ENCODE data around the gene RAB10. TPM values are rescaled to one million over a fixed set of nuclear protein-coding genes. Genes with fewer than 3 reads are reported as not detected.

RAB10 gene
- total RNA-seq, 1 experiment from 2014 or later: 67.9 TPM

DNA sequence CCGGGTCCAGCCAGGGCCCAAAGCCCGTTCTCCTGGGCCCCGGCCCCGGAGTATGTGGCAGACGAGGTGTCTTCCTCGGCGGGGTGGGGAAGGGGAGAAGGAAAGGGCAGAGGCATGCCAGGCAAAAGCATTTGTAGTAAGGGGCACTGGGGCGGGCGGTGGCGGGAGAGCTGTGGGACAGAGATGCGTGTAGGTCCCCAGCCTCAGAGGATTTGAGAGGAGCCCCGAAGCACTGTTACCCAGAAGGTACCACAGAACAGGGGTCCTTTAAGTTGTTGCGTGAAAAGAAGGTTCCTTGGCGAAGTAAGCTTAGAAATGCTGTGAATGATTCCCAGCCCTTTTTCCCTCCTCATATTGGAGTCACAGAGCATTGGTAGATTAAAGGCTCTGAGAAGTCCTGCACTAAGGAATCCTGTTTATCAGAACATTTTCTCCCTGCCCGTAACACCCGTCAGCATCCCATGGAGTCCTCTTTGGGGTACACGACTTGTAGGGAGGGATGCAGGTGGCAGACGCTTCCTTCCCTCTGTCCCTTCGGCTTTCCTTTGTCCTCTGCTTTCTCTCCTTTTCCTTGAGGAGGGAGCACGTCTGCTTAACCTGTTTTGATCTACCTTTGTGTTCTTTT, 151.5 kb downstream of the RAB10 start:
- Histone ChIP-seq H3K9me2 (replicated peaks; ENCODE audit: insufficient read depth, low read length) (no peaks in the 10 kb centered on the region), H2AFZ (ENCODE audit: low read length) (no peak overlapping the region), H4K20me1 (ENCODE audit: insufficient read depth, low read depth, low read length) (no peaks in the 10 kb centered on the region), H3K4me3 (ENCODE audit: low read length) (no peak overlapping the region), H3K4me1 (ENCODE audit: low read length) (no peaks in the 10 kb centered on the region), H3K36me3 (ENCODE audit: insufficient read depth, low read length) (no peaks in the 10 kb centered on the region), H3K9ac (ENCODE audit: low read length) (no peak overlapping the region), H3K27ac (ENCODE audit: low read length) (no peak overlapping the region), H3K27me3 (ENCODE audit: low read length) (no peaks in the 10 kb centered on the region), H3K9me3 (ENCODE audit: low read length) (no peaks in the 10 kb centered on the region), H3K79me2 (ENCODE audit: low read length) (no peaks in the 10 kb centered on the region), H3K4me2 (ENCODE audit: low read depth, low read length, poor library complexity, severe bottlenecking) (no peak overlapping the region)
- DNase-seq: no peak

DNA sequence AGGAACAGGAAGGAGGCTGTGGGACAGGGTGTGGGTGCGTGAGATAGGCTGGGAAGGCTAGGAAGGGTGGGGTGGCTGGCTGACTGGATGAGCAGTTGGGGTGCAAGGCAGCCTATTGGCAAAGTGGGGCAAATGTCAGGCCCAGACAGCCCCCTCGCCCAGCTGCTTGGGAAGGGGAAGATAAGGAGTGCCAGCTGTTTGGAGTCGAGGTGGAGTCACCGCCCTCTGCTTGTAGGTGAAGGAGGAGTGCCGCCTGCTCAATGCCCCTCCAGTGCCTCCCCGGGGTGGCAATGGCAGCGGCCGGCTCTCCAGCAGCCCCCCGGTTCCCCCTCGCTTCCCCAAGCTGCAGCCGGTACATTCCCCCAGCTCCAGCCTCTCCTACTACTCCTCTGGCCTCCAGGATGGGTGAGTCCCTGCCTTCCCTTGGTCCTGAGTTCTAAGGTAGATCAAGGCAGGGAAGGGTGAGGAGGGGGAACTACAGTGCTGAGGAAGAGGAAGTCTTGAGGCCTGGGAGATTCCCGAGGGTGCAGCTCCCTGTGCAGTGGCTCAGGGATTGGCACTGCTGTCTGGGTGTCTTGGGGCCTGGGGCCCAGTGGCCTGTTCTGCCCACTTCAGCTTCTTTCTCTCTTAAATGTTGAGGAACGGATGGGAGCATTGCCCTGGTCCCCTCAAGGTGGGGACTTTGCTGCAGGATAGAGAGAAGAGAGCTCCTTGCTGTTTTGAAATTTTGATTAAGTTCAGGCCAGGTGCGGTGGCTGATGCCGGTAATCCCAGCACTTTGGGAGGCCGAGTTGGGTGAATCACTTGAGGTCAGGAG, 152.3 kb downstream of the RAB10 start:
- Histone ChIP-seq H3K9ac (ENCODE audit: low read length) (no peak overlapping the region), H3K4me3 (ENCODE audit: low read length) (no peak overlapping the region), H3K4me2 (ENCODE audit: low read depth, low read length, poor library complexity, severe bottlenecking) (no peak overlapping the region)

More for the DNA sequence above, 152.3 kb downstream of the RAB10 start:
- Histone ChIP-seq H3K9me3 (ENCODE audit: low read length) (no peaks in the 10 kb centered on the region), H3K27me3 (ENCODE audit: low read length) (no peaks in the 10 kb centered on the region), H3K9me2 (replicated peaks; ENCODE audit: insufficient read depth, low read length) (no peaks in the 10 kb centered on the region), H3K27ac (ENCODE audit: low read length) (no peak overlapping the region), H3K36me3 (ENCODE audit: insufficient read depth, low read length) (no peaks in the 10 kb centered on the region), H2AFZ (ENCODE audit: low read length) (no peak overlapping the region), H3K79me2 (ENCODE audit: low read length) (no peaks in the 10 kb centered on the region), H4K20me1 (ENCODE audit: insufficient read depth, low read depth, low read length) (no peaks in the 10 kb centered on the region), H3K4me1 (ENCODE audit: low read length) (no peaks in the 10 kb centered on the region)
- no peak for DNase-seq

Small RNA genes lying within 50 kb of the gene (small RNA-seq; reads per million reads assigned to genes)
- gene RNU6-942P (not detected), gene UQCRHP2 (not detected)

Other genes with a start within 250 kb of the RAB10 start
- 14.4 and 17.6 TPM in 2 replicates for gene ASXL2, start 155.6 kb upstream of the RAB10 start, total RNA-seq (2014; rRNA removed; shearing (Covaris generic); ENCODE audit: low replicate concordance)
- gene KIF3C, start 51.6 kb upstream of the RAB10 start, total RNA-seq (2014; rRNA removed; shearing (Covaris generic); ENCODE audit: low replicate concordance): 0.90 and 1.2 TPM in 2 replicates
- gene GAREM2, start 139.0 kb downstream of the RAB10 start, total RNA-seq (2014; rRNA removed; shearing (Covaris generic); ENCODE audit: low replicate concordance): not detected in 2 replicates
- 99.9 and 113 TPM in 2 replicates for gene HADHA, start 210.5 kb downstream of the RAB10 start, total RNA-seq (2014; rRNA removed; shearing (Covaris generic); ENCODE audit: low replicate concordance)
- 40.7 and 48.8 TPM in 2 replicates for gene HADHB, start 210.9 kb downstream of the RAB10 start, total RNA-seq (2014; rRNA removed; shearing (Covaris generic); ENCODE audit: low replicate concordance)